HepG2 (cell line): ENCODE measurements around the gene MRPS34. TPM values are rescaled to one million over a fixed set of nuclear protein-coding genes. Genes with fewer than 3 reads are reported as not detected.

ENCODE experiments used
- CSRNP1 ChIP-seq: sonication (generic); formaldehyde crosslinking; IDR thresholded peaks from 2 replicates; pipeline ENCODE4 v1.8.1; 2023; ENCODE audit warnings: mild to moderate bottlenecking, missing genetic modification reagents
- HNRNPLL ChIP-seq: fragments of 200-400 bp; formaldehyde crosslinking; IDR thresholded peaks from 2 replicates; pipeline ENCODE4 v1.6.1; 2017; ENCODE audit warnings: mild to moderate bottlenecking, low read depth, low read length; ENCODE audit not compliant: poor library complexity, severe bottlenecking
- MYC ChIP-seq: sonication (generic); formaldehyde crosslinking; IDR thresholded peaks from 2 replicates; pipeline ENCODE4 v1.9.0; 2021; ENCODE audit warnings: missing genetic modification reagents, borderline replicate concordance
- PTBP1 ChIP-seq: fragments of 200-400 bp; formaldehyde crosslinking; IDR thresholded peaks from 2 replicates; pipeline ENCODE4 v1.6.1; 2018; ENCODE audit warnings: low read length, low read depth; ENCODE audit not compliant: poor library complexity, severe bottlenecking
- STAT6 ChIP-seq: sonication (generic); formaldehyde crosslinking; IDR thresholded peaks from 2 replicates; pipeline ENCODE4 v1.4.0; 2020; ENCODE audit warnings: missing genetic modification reagents, mild to moderate bottlenecking, borderline replicate concordance
- ZNF12 ChIP-seq: sonication (generic); formaldehyde crosslinking; IDR thresholded peaks from 2 replicates; pipeline ENCODE4 v1.5.0; 2020; ENCODE audit warnings: missing genetic modification reagents
- ZNF142 ChIP-seq: sonication (generic); formaldehyde crosslinking; IDR thresholded peaks from 2 replicates; pipeline ENCODE4 v1.4.0; 2020; ENCODE audit warnings: missing genetic modification reagents
- ZNF777 ChIP-seq: sonication (generic); formaldehyde crosslinking; IDR thresholded peaks from 2 replicates; pipeline ENCODE4 v1.4.0; 2020; ENCODE audit warnings: missing genetic modification reagents
- ZNF780A ChIP-seq: sonication (generic); formaldehyde crosslinking; IDR thresholded peaks from 2 replicates; pipeline ENCODE4 v1.8.0; 2022; ENCODE audit warnings: mild to moderate bottlenecking, missing genetic modification reagents, moderate library complexity
- ZNF841 ChIP-seq: sonication (generic); formaldehyde crosslinking; IDR thresholded peaks from 2 replicates; pipeline ENCODE4 v1.8.1; 2023; ENCODE audit warnings: missing genetic modification reagents, borderline replicate concordance
- polyA plus RNA-seq, 8 experiments: library from polyadenylated mRNA; depleted of rRNA in 3 of 8; stranded (reverse) in 7 of 8; unstranded in 1 of 8; fragments of >200 nt; fragmentation: Illumina TruSeq in 4 of 8; extraction: Trizol in 4 of 8; gene quantifications; 2 replicates each; pipeline versions ENCODE4 v1.2.1 to v1.2.3, GENCODE V29; 2011 to 2016; ENCODE audit warnings: low read depth in 4 of 8, missing spikeins in 1 of 8, mixed read lengths in 1 of 8; ENCODE audit not compliant: insufficient read depth in 1 of 8
- total RNA-seq, 5 experiments: library from RNA; depleted of rRNA; stranded (reverse); fragments of >200 nt; fragmentation: Illumina TruSeq; extraction: Trizol; gene quantifications; 2 replicates each; pipeline ENCODE4 v1.2.3, GENCODE V29; 2016; ENCODE audit warnings: low read depth in 1 of 5
- TF ChIP-seq, protein P1 (sequence below): sonication (generic); formaldehyde crosslinking; IDR thresholded peaks from 2 replicates; pipeline ENCODE4 v1.5.0; 2020; ENCODE audit warnings: mild to moderate bottlenecking, missing genetic modification reagents
- TF ChIP-seq, protein P2 (sequence below): sonication (generic); formaldehyde crosslinking; IDR thresholded peaks from 2 replicates; pipeline ENCODE4 v1.5.1; 2020; ENCODE audit warnings: mild to moderate bottlenecking, missing genetic modification reagents, moderate library complexity

Gene MRPS34
- total and polyA plus RNA-seq, 2 of the 13 experiments (the other 11 are each of a cell fraction or from before 2014, with no cell fraction given): 63.5 to 131 TPM

DNA sequence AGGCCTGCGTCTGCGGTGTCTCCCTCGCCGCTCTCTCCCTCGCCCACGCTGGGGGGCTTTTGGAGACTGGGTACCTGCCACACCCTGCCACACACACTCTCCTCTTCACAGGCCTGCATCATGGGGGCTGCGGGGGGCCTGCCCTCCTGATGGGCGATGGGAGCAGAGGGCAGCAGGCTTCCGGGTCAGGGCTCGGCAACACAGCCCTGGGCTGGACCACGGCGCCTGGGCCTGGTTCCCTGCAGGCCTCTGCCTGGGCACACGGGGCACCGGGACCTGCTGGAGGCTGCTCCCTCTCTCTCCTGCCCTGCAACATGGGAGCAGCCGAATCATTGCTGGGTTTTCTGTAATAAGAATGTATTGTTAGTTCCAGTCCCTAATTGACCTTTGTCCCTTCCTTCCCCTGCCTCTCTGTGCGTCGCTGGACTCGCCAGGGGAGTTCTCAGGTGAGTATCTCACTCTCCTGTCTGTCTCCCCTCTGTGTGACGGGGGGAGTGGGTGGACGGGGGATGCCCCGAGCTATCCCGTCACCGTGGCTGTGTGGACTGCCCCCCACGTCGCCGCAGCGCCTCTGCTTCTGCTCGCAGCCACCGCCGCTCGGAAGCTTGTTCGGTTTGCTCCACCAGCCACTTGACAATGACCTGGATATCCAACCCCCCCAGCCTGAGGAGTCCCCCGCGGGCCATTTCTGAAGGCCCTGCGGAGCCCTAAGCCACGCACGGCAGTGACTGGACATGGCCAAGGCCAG lies 15.0 kb downstream of the MRPS34 start (continued):
- TF ChIP-seq STAT6 (CRISPR knock-in tag) (no peak), ZNF12 (CRISPR knock-in tag) (no peak), HNRNPLL (peak; percentile 25), PTBP1 (no peak), ZNF777 (CRISPR knock-in tag) (no peak), ZNF841 (CRISPR knock-in tag) (no peak), CSRNP1 (CRISPR knock-in tag) (no peak), MYC (no peak), ZNF142 (CRISPR knock-in tag) (no peak), ZNF780A (CRISPR knock-in tag) (no peak)
- TF ChIP-seq, protein P1, sequence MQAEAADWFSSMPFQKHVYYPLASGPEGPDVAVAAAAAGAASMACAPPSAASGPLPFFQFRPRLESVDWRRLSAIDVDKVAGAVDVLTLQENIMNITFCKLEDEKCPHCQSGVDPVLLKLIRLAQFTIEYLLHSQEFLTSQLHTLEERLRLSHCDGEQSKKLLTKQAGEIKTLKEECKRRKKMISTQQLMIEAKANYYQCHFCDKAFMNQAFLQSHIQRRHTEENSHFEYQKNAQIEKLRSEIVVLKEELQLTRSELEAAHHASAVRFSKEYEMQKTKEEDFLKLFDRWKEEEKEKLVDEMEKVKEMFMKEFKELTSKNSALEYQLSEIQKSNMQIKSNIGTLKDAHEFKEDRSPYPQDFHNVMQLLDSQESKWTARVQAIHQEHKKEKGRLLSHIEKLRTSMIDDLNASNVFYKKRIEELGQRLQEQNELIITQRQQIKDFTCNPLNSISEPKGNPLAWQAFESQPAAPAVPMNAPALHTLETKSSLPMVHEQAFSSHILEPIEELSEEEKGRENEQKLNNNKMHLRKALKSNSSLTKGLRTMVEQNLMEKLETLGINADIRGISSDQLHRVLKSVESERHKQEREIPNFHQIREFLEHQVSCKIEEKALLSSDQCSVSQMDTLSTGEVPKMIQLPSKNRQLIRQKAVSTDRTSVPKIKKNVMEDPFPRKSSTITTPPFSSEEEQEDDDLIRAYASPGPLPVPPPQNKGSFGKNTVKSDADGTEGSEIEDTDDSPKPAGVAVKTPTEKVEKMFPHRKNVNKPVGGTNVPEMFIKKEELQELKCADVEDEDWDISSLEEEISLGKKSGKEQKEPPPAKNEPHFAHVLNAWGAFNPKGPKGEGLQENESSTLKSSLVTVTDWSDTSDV (CRISPR knock-in tag): no peak
- TF ChIP-seq, protein P2, sequence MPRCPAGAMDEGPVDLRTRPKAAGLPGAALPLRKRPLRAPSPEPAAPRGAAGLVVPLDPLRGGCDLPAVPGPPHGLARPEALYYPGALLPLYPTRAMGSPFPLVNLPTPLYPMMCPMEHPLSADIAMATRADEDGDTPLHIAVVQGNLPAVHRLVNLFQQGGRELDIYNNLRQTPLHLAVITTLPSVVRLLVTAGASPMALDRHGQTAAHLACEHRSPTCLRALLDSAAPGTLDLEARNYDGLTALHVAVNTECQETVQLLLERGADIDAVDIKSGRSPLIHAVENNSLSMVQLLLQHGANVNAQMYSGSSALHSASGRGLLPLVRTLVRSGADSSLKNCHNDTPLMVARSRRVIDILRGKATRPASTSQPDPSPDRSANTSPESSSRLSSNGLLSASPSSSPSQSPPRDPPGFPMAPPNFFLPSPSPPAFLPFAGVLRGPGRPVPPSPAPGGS: no peak
